Memory B cell (primary cell): ENCODE measurements around the gene TSSK3.
A peak's percentile ranks its signal among the peaks of the same experiment; 100 is the strongest.
"Not testable (repeated sequence)": the region's sequence is repeated elsewhere in the genome, so short reads cannot be mapped to it uniquely, and the experiment has no call there.

Experiments
- ATAC-seq: fragments of 150-1000 bp; cut with Tn5 transposase; 2 replicates; pipeline ENCODE4 v1.10.0; 2021; ENCODE audit warnings: low read depth, mild to moderate bottlenecking, moderate library complexity
- DNase-seq, 2 donors: peaks; one replicate each; pipeline ENCODE4 v3.0.0; 2022; ENCODE audit warnings: low spot score in 2 of 2
- H3K27ac Mint-ChIP-seq: one replicate; pipeline ENCODE4 v1.8.0; 2022; ENCODE audit warnings: mild to moderate bottlenecking, moderate library complexity, mixed read lengths
- H3K27me3 Mint-ChIP-seq: one replicate; pipeline ENCODE4 v1.8.0; 2022; ENCODE audit warnings: mixed read lengths
- H3K36me3 Mint-ChIP-seq: one replicate; pipeline ENCODE4 v1.8.0; 2022; ENCODE audit warnings: mild to moderate bottlenecking, mixed read lengths
- H3K4me1 Mint-ChIP-seq: one replicate; pipeline ENCODE4 v1.8.0; 2022; ENCODE audit warnings: mixed read lengths
- H3K4me3 Mint-ChIP-seq: one replicate; pipeline ENCODE4 v1.8.0; 2022; ENCODE audit warnings: mild to moderate bottlenecking, moderate library complexity, mixed read lengths
- H3K9me3 Mint-ChIP-seq: one replicate; pipeline ENCODE4 v1.8.0; 2022; ENCODE audit warnings: mixed read lengths

TSSK3 gene

GRCh38 chr1:32346532-32347157 lies 15.7 kb upstream of the TSSK3 start:
- Mint-ChIP-seq H3K4me3 (no peak overlapping the region), H3K4me1 (peaks cover 6% of the 10 kb centered on the region), H3K27ac (no peak overlapping the region), H3K36me3 (no peaks in the 10 kb centered on the region), H3K9me3 (no peaks in the 10 kb centered on the region), H3K27me3 (no peaks in the 10 kb centered on the region)
- ATAC-seq (no peak), DNase-seq (no peak)

GRCh38 chr1:32349211-32349708 lies 13.1 kb upstream of the TSSK3 start:
- DNase-seq (no peak), ATAC-seq (no peak)
- Mint-ChIP-seq H3K9me3 (no peaks in the 10 kb centered on the region), H3K4me1 (peaks cover 8% of the 10 kb centered on the region), H3K27me3 (no peaks in the 10 kb centered on the region), H3K27ac (no peak overlapping the region), H3K36me3 (no peaks in the 10 kb centered on the region), H3K4me3 (no peak overlapping the region)

GRCh38 chr1:32350785-32351398 lies 11.4 kb upstream of the TSSK3 start:
- H3K27me3 Mint-ChIP-seq: no peaks in the 10 kb centered on the region
- peaks cover 9% of the 10 kb centered on the region for H3K4me1 Mint-ChIP-seq
- peak; percentile 70 for ATAC-seq

GRCh38 chr1:32351399-32352238 lies 10.7 kb upstream of the TSSK3 start:
- peaks cover under 1% of the 10 kb centered on the region for H3K36me3 Mint-ChIP-seq
- no peaks in the 10 kb centered on the region for H3K9me3 Mint-ChIP-seq
- H3K27ac Mint-ChIP-seq: peak overlapping the region; percentile 79
- peak overlapping the region; percentile 89 for H3K4me3 Mint-ChIP-seq
- DNase-seq (peak; percentile 87 to 90), ATAC-seq (peak; percentile 93)
- H3K4me1 Mint-ChIP-seq: peaks cover 9% of the 10 kb centered on the region
- no peaks in the 10 kb centered on the region for H3K27me3 Mint-ChIP-seq

More at GRCh38 chr1:32350785-32351398, 11.4 kb upstream of the TSSK3 start:
- Mint-ChIP-seq H3K27ac (peak overlapping the region; percentile 79), H3K4me3 (peak overlapping the region; percentile 89), H3K36me3 (no peaks in the 10 kb centered on the region), H3K9me3 (no peaks in the 10 kb centered on the region)
- DNase-seq: peak in 1 of 2 donors; percentile 85

GRCh38 chr1:32352239-32352745 lies 10.0 kb upstream of the TSSK3 start:
- no peaks in the 10 kb centered on the region for H3K27me3 Mint-ChIP-seq
- H3K4me1 Mint-ChIP-seq: peaks cover 9% of the 10 kb centered on the region
- peak overlapping the region; percentile 89 for H3K4me3 Mint-ChIP-seq
- H3K36me3 Mint-ChIP-seq: peaks cover 2% of the 10 kb centered on the region
- peak overlapping the region; percentile 79 for H3K27ac Mint-ChIP-seq
- no peak for ATAC-seq
- DNase-seq: no peak
- no peaks in the 10 kb centered on the region for H3K9me3 Mint-ChIP-seq

- Mint-ChIP-seq H3K9me3 (no peaks in the 10 kb centered on the region), H3K36me3 (peaks cover 2% of the 10 kb centered on the region), H3K27me3 (no peaks in the 10 kb centered on the region), H3K4me3 (peak overlapping the region; percentile 60), H3K4me1 (peaks cover 9% of the 10 kb centered on the region), H3K27ac (no peak overlapping the region)
- ATAC-seq: no peak
- DNase-seq: no peak
Measured at GRCh38 chr1:32352831-32353383, 9.4 kb upstream of the TSSK3 start.

GRCh38 chr1:32353431-32353830 lies 8.9 kb upstream of the TSSK3 start:
- DNase-seq (no peak), ATAC-seq (no peak)
- Mint-ChIP-seq H3K4me3 (peak overlapping the region; percentile 60), H3K9me3 (no peaks in the 10 kb centered on the region), H3K36me3 (peaks cover 2% of the 10 kb centered on the region), H3K4me1 (peaks cover 9% of the 10 kb centered on the region), H3K27ac (peak overlapping the region; percentile 3), H3K27me3 (no peaks in the 10 kb centered on the region)

- Mint-ChIP-seq H3K27me3 (no peaks in the 10 kb centered on the region), H3K27ac (peak overlapping the region; percentile 3), H3K4me3 (peak overlapping the region; percentile 8), H3K9me3 (no peaks in the 10 kb centered on the region), H3K4me1 (peaks cover 9% of the 10 kb centered on the region), H3K36me3 (peaks cover 2% of the 10 kb centered on the region)
- ATAC-seq (no peak), DNase-seq (no peak)
Measured at GRCh38 chr1:32353886-32354570, 8.3 kb upstream of the TSSK3 start.

- DNase-seq, H3K27me3 Mint-ChIP-seq, ATAC-seq, H3K27ac Mint-ChIP-seq, H3K9me3 Mint-ChIP-seq, H3K36me3 Mint-ChIP-seq, H3K4me3 Mint-ChIP-seq: not testable (repeated sequence)
- H3K4me1 Mint-ChIP-seq: peaks cover 18% of the 10 kb centered on the region
Measured at GRCh38 chr1:32355778-32356177, 6.6 kb upstream of the TSSK3 start.

- Mint-ChIP-seq H3K4me3 (no peak overlapping the region), H3K27me3 (no peaks in the 10 kb centered on the region), H3K27ac (no peak overlapping the region), H3K9me3 (no peaks in the 10 kb centered on the region), H3K4me1 (peaks cover 21% of the 10 kb centered on the region), H3K36me3 (peaks cover 3% of the 10 kb centered on the region)
- ATAC-seq (no peak), DNase-seq (no peak)
Measured at GRCh38 chr1:32356478-32356877, 5.9 kb upstream of the TSSK3 start.

GRCh38 chr1:32357614-32358013 lies 4.7 kb upstream of the TSSK3 start:
- DNase-seq (no peak), ATAC-seq (no peak)
- H3K27me3 Mint-ChIP-seq: no peaks in the 10 kb centered on the region
- no peak overlapping the region for H3K4me3 Mint-ChIP-seq
- H3K36me3 Mint-ChIP-seq: peaks cover 3% of the 10 kb centered on the region
- H3K4me1 Mint-ChIP-seq: peaks cover 21% of the 10 kb centered on the region
- no peaks in the 10 kb centered on the region for H3K9me3 Mint-ChIP-seq
- no peak overlapping the region for H3K27ac Mint-ChIP-seq

GRCh38 chr1:32358435-32358834 lies 3.9 kb upstream of the TSSK3 start:
- no peaks in the 10 kb centered on the region for H3K27me3 Mint-ChIP-seq
- no peak overlapping the region for H3K27ac Mint-ChIP-seq
- DNase-seq (no peak), ATAC-seq (no peak)
- peaks cover 5% of the 10 kb centered on the region for H3K36me3 Mint-ChIP-seq
- H3K4me1 Mint-ChIP-seq: peaks cover 21% of the 10 kb centered on the region
- H3K4me3 Mint-ChIP-seq: no peak overlapping the region
- H3K9me3 Mint-ChIP-seq: no peaks in the 10 kb centered on the region

GRCh38 chr1:32361308-32361673 lies 1.0 kb upstream of the TSSK3 start:
- H3K4me1 Mint-ChIP-seq: peaks cover 17% of the 10 kb centered on the region
- DNase-seq: no peak
- no peaks in the 10 kb centered on the region for H3K27me3 Mint-ChIP-seq
- H3K4me3 Mint-ChIP-seq: no peak overlapping the region
- ATAC-seq: no peak
- no peaks in the 10 kb centered on the region for H3K9me3 Mint-ChIP-seq
- H3K36me3 Mint-ChIP-seq: peaks cover 11% of the 10 kb centered on the region
- peak overlapping the region; percentile 75 for H3K27ac Mint-ChIP-seq
